ENCODE data around the gene ZNF593OS.

ZNF593OS gene

DNA sequence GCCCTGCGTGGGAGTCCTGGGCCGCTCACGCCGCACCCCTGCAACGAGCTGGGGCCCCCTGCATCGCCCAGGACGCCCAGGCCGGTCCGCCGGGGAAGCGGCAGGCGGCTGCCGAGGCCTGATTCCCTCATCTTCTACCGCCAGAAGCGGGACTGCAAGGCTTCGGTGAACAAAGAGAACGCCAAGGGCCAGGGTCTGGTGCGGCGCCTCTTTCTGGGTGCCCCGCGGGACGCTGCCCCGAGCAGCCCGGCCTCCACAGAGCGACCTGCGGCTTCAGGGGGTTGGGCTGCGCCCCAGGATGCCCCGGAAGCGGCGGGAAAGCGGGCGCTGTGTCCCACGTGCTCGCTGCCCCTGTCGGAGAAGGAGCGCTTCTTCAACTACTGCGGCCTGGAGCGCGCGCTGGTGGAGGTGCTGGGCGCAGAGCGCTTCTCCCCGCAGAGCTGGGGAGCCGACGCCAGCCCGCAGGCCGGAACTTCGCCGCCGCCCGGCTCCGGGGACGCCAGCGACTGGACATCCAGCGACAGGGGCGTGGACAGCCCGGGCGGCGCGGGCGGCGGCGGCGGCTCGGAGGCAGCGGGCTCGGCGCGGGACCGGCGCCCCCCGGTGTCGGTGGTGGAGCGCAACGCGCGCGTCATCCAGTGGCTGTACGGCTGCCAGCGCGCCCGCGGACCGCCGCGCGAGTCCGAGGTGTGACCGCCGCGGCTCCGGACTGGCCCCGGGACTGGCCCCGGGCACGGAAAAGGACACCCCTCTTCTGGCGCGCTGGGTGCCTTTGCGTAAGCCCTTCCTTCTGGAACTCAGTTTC, 10.0 kb downstream of the ZNF593OS start:
- H3K27ac Mint-ChIP-seq (ENCODE audit: low read depth): no peak overlapping the region
- DNase-seq (ENCODE audit: low spot score in 2 of 2) (no peak), ATAC-seq (replicated peaks; ENCODE audit: extremely low read depth, poor library complexity, severe bottlenecking) (peak; percentile 27)
- H3K4me1 Mint-ChIP-seq: peaks cover 7% of the 10 kb centered on the region
- peaks cover 1% of the 10 kb centered on the region for H3K36me3 Mint-ChIP-seq (ENCODE audit: insufficient read depth)
- peaks cover 45% of the 10 kb centered on the region for H3K27me3 Mint-ChIP-seq
- H3K4me3 Mint-ChIP-seq: peak overlapping the region; percentile 4
- H3K9me3 Mint-ChIP-seq: no peaks in the 10 kb centered on the region

DNA sequence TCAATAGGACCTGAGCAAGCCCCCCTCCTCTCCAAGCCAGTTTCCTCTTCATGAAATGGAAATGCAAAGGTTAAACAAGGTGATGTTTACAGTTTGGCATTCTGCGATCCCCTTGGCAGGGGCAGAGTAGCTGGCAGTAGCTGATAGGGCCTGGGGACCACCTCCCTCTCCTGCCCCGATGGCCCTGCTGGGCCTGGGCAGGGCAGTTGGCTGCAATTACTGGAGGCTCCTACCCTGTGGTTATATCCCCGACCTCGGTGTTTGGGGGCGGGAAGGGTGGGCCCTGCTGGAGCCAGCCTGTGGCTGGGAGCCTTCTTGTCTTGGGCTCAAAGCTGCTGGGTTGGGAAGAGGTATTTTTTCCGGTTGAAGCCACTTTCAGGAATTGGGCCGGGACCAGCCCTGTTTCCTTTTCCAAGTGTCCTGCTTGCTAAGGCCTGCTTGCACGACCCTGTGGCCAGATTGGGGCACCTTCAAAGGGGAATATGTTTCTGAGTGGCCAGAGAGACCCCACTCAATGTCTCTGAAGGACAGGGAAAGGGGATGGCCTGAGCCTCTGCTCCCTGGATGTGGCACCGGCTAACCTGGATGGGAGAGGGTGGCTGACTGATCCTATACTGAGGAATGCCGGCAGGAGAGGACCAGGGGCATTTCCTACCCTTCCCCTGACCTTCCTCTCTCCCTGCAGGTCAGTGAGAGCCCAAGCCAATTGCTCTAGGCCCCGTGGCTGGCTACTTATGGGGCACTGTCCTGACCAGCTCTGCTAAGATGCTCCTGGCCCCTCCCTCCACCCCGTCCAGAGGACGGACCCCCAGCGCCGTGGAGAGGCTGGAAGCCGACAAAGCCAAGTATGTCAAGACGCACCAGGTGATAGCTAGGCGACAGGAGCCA, 10.9 kb downstream of the ZNF593OS start:
- peaks cover 46% of the 10 kb centered on the region for H3K27me3 Mint-ChIP-seq
- peaks cover 1% of the 10 kb centered on the region for H3K36me3 Mint-ChIP-seq (ENCODE audit: insufficient read depth)
- H3K27ac Mint-ChIP-seq (ENCODE audit: low read depth): no peak overlapping the region
- H3K4me3 Mint-ChIP-seq: peak overlapping the region; percentile 4
- DNase-seq (ENCODE audit: low spot score in 2 of 2) (no peak), ATAC-seq (replicated peaks; ENCODE audit: extremely low read depth, poor library complexity, severe bottlenecking) (no peak)
- no peaks in the 10 kb centered on the region for H3K9me3 Mint-ChIP-seq
- H3K4me1 Mint-ChIP-seq: peaks cover 5% of the 10 kb centered on the region

DNA sequence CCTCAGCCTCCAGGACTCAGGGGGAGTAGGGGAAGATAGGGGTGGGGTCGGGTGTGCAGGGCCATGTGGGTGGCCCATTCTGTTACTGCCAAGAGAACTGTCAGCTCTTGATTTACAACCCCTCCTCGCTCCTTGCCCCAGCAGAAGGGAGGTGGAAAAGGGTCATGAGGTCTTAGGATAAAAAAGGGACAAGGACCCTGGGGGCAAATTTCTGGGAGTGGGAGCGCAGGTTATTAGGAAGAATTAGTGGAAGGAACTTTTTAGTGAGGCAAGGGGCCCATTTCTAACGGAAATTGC, 11.9 kb downstream of the ZNF593OS start:
- Mint-ChIP-seq H3K9me3 (no peaks in the 10 kb centered on the region), H3K4me3 (no peak overlapping the region), H3K27ac (ENCODE audit: low read depth) (no peak overlapping the region), H3K27me3 (peaks cover 50% of the 10 kb centered on the region), H3K36me3 (ENCODE audit: insufficient read depth) (peaks cover 1% of the 10 kb centered on the region), H3K4me1 (peaks cover 5% of the 10 kb centered on the region)
- ATAC-seq (replicated peaks; ENCODE audit: extremely low read depth, poor library complexity, severe bottlenecking) (no peak), DNase-seq (ENCODE audit: low spot score in 2 of 2) (no peak)

DNA sequence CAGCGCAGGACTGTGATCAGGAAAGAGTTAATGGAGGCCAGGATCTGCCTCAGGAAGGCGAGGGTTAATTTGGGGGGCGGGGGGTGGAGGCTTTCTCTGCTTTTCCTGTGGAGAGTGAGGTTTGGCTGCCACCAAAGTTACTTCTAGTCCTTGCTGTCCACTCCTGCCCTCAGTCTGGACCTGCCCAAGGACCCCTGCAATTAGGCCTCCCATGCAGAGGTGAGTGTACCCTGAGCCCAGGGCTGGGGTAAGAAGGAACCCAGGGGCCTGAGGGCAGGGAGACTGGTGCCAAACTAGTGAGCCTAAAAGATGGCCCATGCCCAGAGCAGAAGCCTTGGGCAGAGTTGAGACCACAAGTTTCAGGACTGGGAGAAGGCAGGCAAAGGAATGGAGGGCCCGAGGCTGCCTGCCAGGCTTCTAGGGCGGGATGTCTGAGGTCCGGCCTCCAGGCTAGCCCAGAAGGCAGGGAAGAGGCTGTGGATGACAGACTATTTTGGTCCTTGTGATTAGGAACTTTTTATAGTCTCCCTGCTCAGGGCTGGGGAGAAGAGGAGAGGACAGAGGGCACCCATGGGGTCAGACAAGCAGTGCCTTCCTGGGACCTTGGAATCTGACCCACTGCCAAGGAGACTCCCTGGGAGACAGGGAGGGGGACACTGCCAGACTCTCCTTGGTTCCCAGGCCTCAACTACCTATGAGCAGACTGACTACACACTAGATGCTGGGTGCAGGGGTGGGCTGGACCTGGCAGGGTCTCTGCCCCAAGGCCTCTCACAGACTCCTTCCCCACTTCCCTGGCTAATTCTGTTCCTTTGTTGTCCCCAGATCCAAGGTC, 12.5 kb downstream of the ZNF593OS start, which contains the start of gene FAM110D:
Gene FAM110D (plus strand): TSS at position 172 of the 835 bp plus-strand sequence. CDS start 2,213 bp downstream, outside the sequence.
- no peak for DNase-seq (ENCODE audit: low spot score in 2 of 2)
- no peak within 1 kb of the TSS for H3K4me3 Mint-ChIP-seq

DNA sequence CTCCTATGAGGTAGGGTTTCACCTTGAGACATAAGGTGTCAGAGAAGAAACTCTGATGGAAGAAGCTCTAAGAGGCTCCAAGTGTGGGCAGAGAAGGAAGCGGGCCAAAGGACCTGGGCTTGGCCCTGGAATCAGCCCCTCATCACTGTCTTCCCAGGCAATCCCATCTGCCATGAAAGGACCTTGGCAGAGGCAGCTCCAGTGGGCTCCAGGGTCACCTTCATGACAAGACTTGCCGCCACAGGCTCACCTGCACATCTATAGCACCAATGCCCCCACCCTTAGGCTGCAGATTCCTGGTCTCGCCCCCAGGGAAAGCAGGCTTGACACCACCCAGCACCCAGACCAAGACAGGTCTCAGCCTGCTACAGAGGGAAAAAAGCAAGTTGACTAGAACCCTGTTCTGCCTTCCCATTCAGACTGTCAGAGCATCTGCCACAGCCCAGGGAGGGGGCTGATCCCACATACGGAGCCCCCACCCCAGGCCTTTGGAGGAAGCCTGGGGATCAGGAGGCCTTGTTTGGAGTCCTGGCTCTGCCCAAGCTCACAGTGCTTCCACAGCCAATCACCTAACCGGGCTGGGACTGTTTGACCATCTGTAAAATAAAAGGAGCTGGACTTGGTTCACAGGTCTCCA, 13.2 kb downstream of the ZNF593OS start:
- ATAC-seq (replicated peaks; ENCODE audit: extremely low read depth, poor library complexity, severe bottlenecking) (no peak), DNase-seq (ENCODE audit: low spot score in 2 of 2) (no peak)
- no peaks in the 10 kb centered on the region for H3K9me3 Mint-ChIP-seq
- no peak overlapping the region for H3K27ac Mint-ChIP-seq (ENCODE audit: low read depth)
- peaks cover 5% of the 10 kb centered on the region for H3K4me1 Mint-ChIP-seq
- peaks cover 1% of the 10 kb centered on the region for H3K36me3 Mint-ChIP-seq (ENCODE audit: insufficient read depth)
- H3K4me3 Mint-ChIP-seq: no peak overlapping the region
- peaks cover 54% of the 10 kb centered on the region for H3K27me3 Mint-ChIP-seq

More for the DNA sequence above, 12.5 kb downstream of the ZNF593OS start, which contains the start of gene FAM110D:
- H3K27ac Mint-ChIP-seq (ENCODE audit: low read depth): no peak within 1 kb of the TSS
- peaks cover 53% of the 10 kb centered on the region for H3K27me3 Mint-ChIP-seq
- no peak for ATAC-seq (replicated peaks; ENCODE audit: extremely low read depth, poor library complexity, severe bottlenecking)
- H3K36me3 Mint-ChIP-seq (ENCODE audit: insufficient read depth): peaks cover 1% of the 10 kb centered on the region
- no peaks in the 10 kb centered on the region for H3K9me3 Mint-ChIP-seq
- H3K4me1 Mint-ChIP-seq: peaks cover 5% of the 10 kb centered on the region

DNA sequence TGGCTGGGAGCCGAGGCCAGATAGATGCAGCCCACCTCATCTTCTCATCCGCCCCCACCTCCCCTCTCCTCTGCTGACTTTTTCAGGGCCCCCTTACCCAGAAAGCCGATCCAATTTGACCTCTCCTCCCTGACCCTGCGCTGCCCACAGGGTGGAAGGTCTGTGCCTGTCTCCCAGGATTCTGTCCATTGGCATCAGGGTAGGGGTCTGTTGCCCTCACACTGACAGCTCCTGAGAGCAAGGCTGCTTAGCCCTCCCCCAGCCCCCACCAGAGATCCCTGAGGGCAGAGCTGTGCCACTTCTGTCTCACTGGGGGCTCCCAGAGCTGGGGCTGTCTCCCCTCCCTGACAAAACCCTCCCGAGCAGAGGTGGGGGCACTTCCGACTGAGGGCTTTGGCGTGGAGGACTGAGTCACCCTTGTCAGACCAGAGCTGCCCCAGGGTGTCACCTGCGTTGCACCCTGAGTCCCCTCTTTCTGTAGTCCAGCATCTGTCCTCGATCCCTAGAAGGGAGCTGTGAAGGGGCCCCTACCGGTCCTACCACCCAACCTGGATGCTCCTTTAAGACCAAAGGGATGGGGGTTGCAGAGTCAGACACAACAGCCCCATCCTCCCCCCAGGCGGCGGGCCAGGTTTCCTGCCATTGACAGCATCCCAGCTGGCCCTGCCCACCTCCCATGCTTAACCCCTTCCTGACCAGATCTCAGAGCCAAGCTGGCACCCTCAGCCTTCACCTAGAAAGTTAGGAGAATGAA, 15.2 kb downstream of the ZNF593OS start:
- Mint-ChIP-seq H3K27ac (ENCODE audit: low read depth) (no peak overlapping the region), H3K4me1 (no peaks in the 10 kb centered on the region), H3K27me3 (peaks cover 48% of the 10 kb centered on the region), H3K36me3 (ENCODE audit: insufficient read depth) (no peaks in the 10 kb centered on the region), H3K9me3 (no peaks in the 10 kb centered on the region), H3K4me3 (no peak overlapping the region)
- DNase-seq (ENCODE audit: low spot score in 2 of 2): no peak
- no peak for ATAC-seq (replicated peaks; ENCODE audit: extremely low read depth, poor library complexity, severe bottlenecking)

DNA sequence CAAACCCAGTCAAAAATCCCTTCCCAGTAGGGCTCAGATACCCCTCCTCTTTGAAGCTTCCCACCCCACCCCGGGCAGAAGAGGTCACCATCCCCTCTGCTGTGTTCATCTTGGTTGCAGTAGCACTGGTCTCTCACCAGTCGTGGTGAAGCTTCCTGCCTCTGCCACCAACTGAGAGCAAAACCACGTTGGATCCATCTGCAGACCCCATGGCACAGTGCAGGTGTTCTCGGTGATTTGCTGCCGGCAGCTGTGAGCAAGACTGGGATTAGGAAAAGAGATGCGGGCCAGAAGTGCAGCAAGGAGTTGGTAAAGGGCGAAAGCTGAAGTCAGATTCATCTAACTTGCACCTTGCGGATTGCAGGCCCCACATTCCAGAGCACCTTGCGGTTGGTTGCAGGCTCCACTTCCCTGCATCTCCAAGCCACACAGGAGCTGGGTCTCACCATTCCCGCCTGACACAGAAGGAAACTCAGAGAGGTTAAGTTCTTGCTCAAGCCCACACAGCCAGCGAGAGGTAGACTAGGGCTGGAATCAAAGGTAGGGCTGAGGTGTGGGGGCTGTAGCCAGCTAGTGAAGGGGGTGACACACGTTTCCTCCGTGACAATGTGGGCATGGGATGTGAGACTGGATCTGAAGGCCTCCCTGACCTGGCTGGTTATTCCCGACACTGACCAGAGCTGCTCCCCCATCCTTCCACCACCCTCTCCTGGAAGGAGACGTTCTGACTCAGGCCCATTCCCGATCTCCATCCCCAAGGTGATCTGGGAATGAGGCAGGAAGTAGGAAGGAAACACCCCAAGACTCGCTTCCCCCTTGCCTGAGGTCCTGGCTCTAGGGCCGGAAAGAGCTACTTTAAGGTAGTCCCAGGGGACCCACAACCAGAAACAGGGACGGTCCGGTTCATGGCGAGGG, 16.0 kb downstream of the ZNF593OS start:
- H3K9me3 Mint-ChIP-seq: no peaks in the 10 kb centered on the region
- ATAC-seq (replicated peaks; ENCODE audit: extremely low read depth, poor library complexity, severe bottlenecking) (no peak), DNase-seq (ENCODE audit: low spot score in 2 of 2) (no peak)
- peaks cover 54% of the 10 kb centered on the region for H3K27me3 Mint-ChIP-seq
- no peak overlapping the region for H3K27ac Mint-ChIP-seq (ENCODE audit: low read depth)
- H3K4me1 Mint-ChIP-seq: no peaks in the 10 kb centered on the region
- no peak overlapping the region for H3K4me3 Mint-ChIP-seq
- H3K36me3 Mint-ChIP-seq (ENCODE audit: insufficient read depth): no peaks in the 10 kb centered on the region

DNA sequence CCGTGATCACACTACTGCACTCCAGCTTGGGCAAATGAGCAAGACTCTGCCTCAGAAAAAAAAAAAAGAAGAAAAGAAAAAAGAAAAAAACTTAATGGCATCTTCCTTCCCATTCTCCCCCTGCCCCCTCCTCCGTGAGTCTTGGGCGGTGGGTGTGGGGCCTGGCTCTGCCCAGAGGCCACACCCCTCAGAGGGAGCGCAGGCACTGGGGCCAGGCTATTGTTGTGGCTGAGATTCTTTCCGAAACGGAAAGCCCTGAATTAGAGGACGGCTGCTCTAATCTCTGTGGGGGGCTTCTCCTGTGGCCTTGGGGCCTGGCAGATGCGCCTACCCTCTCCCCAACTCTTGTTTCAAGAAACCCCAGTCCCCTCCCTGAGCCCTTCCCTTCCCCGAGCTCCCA, 16.9 kb downstream of the ZNF593OS start:
- H3K27ac Mint-ChIP-seq (ENCODE audit: low read depth): no peak overlapping the region
- H3K27me3 Mint-ChIP-seq: peaks cover 57% of the 10 kb centered on the region
- no peak overlapping the region for H3K4me3 Mint-ChIP-seq
- no peaks in the 10 kb centered on the region for H3K36me3 Mint-ChIP-seq (ENCODE audit: insufficient read depth)
- no peaks in the 10 kb centered on the region for H3K4me1 Mint-ChIP-seq
- ATAC-seq (replicated peaks; ENCODE audit: extremely low read depth, poor library complexity, severe bottlenecking): no peak
- DNase-seq (ENCODE audit: low spot score in 2 of 2): no peak
- no peaks in the 10 kb centered on the region for H3K9me3 Mint-ChIP-seq

DNA sequence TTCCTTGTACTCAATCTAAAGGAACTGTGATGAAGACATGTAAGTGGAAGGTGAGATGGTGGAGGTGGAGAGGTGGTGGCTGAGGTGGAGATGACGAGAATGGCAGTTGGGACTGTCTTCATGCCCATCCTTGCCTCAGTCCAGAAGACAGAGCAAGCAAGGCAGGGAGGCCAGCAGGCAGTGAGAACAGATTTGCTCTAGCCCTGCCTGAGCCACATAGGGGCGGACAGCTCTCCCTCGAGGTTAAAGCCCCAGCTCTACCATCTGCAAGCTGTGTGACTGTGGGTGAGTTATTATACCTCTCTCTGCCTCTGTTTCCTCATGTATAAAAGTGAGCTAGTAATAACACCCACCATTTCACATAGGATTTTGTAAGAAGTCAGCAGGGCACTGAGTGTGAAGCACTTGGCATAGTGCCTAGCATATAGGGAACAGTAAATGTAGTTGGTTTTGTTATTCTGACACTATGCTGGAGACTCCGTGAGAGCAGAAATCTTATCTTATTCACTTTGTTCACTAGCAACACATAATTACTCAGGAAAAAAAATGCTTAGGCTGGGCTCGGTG, 17.6 kb downstream of the ZNF593OS start:
- DNase-seq (ENCODE audit: low spot score in 2 of 2) (no peak), ATAC-seq (replicated peaks; ENCODE audit: extremely low read depth, poor library complexity, severe bottlenecking) (no peak)
- Mint-ChIP-seq H3K9me3 (no peaks in the 10 kb centered on the region), H3K4me1 (no peaks in the 10 kb centered on the region), H3K27ac (ENCODE audit: low read depth) (no peak overlapping the region), H3K27me3 (peaks cover 57% of the 10 kb centered on the region), H3K36me3 (ENCODE audit: insufficient read depth) (no peaks in the 10 kb centered on the region), H3K4me3 (no peak overlapping the region)

DNA sequence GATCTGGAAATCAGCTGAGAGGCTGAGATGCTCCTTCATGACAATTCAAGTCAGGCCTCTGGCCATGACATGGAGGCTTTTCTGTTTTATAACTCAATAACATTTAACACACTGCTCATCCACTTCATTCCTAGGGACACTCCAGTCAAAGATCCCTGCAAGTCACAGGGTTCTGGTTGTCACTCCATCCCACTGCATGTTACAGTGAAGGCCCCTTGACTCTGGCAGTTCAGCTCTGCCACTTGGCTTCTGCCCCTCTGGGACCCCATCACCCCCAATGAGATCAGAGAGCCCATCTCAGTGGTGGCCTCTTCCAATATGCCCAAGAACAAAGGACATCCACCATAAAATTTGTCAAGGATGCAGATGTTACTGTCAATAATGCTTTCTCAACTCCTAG, 22.7 kb downstream of the ZNF593OS start:
- DNase-seq (ENCODE audit: low spot score in 2 of 2): no peak
- no peak overlapping the region for H3K27ac Mint-ChIP-seq (ENCODE audit: low read depth)
- H3K9me3 Mint-ChIP-seq: no peaks in the 10 kb centered on the region
- peaks cover 5% of the 10 kb centered on the region for H3K4me1 Mint-ChIP-seq
- no peaks in the 10 kb centered on the region for H3K36me3 Mint-ChIP-seq (ENCODE audit: insufficient read depth)
- H3K4me3 Mint-ChIP-seq: no peak overlapping the region
- ATAC-seq (replicated peaks; ENCODE audit: extremely low read depth, poor library complexity, severe bottlenecking): no peak
- H3K27me3 Mint-ChIP-seq: peaks cover 50% of the 10 kb centered on the region

DNA sequence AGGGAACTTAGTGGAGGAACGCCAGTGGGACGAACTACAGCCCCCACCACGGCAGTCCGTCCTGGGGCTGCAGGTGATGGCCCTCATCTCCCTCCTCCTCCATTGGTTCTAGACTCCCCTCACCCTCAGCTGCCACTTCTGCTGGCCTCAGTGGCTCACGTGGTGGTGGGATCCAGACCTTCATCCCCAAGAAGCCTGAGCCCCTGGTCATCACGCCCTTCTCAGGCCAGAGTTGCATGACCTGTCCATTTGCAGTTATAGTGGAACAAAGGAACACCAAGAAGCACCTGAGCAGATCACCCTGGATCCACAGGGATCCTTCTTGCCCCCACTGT, 25.7 kb downstream of the ZNF593OS start:
- Mint-ChIP-seq H3K27ac (ENCODE audit: low read depth) (no peak overlapping the region), H3K36me3 (ENCODE audit: insufficient read depth) (peaks cover 1% of the 10 kb centered on the region), H3K27me3 (peaks cover 49% of the 10 kb centered on the region), H3K4me1 (peaks cover 5% of the 10 kb centered on the region), H3K4me3 (no peak overlapping the region), H3K9me3 (no peaks in the 10 kb centered on the region)
- DNase-seq (ENCODE audit: low spot score in 2 of 2) (no peak), ATAC-seq (replicated peaks; ENCODE audit: extremely low read depth, poor library complexity, severe bottlenecking) (no peak)
